Heart right ventricle (tissue), 16 donors: ENCODE data around the gene RCL1. TPM values are rescaled to one million over a fixed set of nuclear protein-coding genes. Genes with fewer than 3 reads are reported as not detected.

Experiments
- ATAC-seq, 8 donors: fragments of 200-7000 bp; cut with Tn5 transposase; one replicate each; pipeline ENCODE4 v1.9.1; 2020; ENCODE audit warnings: mild to moderate bottlenecking in 8 of 8, moderate library complexity in 8 of 8, moderate number of reproducible peaks in 1 of 8
- DNase-seq, 2 donors: peaks; one replicate each; pipeline ENCODE4 v3.0.0-alpha.2; 2020
- H3K27ac ChIP-seq, 10 donors: fragments of 200-600 bp; sonication (generic) in 2 of 10; one replicate each; pipeline versions ENCODE4 v1.5.0 to v1.8.0; 2020 to 2022; ENCODE audit warnings: mild to moderate bottlenecking in 3 of 10
- H3K27me3 ChIP-seq, 7 donors: fragments of 200-600 bp; one replicate each; pipeline ENCODE4 v1.8.0; 2021 to 2022; ENCODE audit warnings: mild to moderate bottlenecking in 2 of 7
- H3K36me3 ChIP-seq, 9 donors: fragments of 200-600 bp; sonication (generic) in 1 of 9; one replicate each; pipeline versions ENCODE4 v1.5.0 to v1.8.0; 2020 to 2022; ENCODE audit warnings: mild to moderate bottlenecking in 2 of 9
- H3K4me1 ChIP-seq, 9 donors: fragments of 200-600 bp; sonication (generic) in 1 of 9; one replicate each; pipeline versions ENCODE4 v1.5.0 to v1.8.0; 2020 to 2022; ENCODE audit warnings: mild to moderate bottlenecking in 4 of 9
- H3K4me3 ChIP-seq, 10 donors: fragments of 200-600 bp; sonication (generic) in 2 of 10; one replicate each; pipeline versions ENCODE4 v1.5.0 to v1.8.0; 2020 to 2022; ENCODE audit warnings: mild to moderate bottlenecking in 7 of 10, moderate library complexity in 2 of 10
- H3K9me3 ChIP-seq, 11 donors: fragments of 200-600 bp in 10 of 11; sonication (generic) in 2 of 11; one replicate each; pipeline versions ENCODE4 v1.5.0 to v1.8.0; 2013 to 2022; ENCODE audit warnings: mild to moderate bottlenecking in 2 of 11, control low read depth in 1 of 11, moderate library complexity in 1 of 11
- CTCF ChIP-seq, 9 donors: fragments of 200-600 bp; sonication (generic) in 2 of 9; IDR thresholded peaks; one replicate each; pipeline versions ENCODE4 v1.5.0 to v1.8.0; 2021 to 2022; ENCODE audit warnings: antibody characterized with exemption in 9 of 9, mild to moderate bottlenecking in 5 of 9, moderate library complexity in 1 of 9
- WGBS, 2 donors: extraction: QIAGEN DNeasy Blood & Tissue Kit; methylation state at CpG; one replicate each; pipeline ENCODE4 v1.1.7; 2013; ENCODE audit warnings: inconsistent platforms in 1 of 2; 5-methylcytosine and 5-hydroxymethylcytosine counted together
- intact Hi-C, 10 donors: fragments of 100-400 bp; cut with DNase I; formaldehyde crosslinking; loops; one replicate each; pipeline versions ENCODE4 v1.11.1 to v1.14.2; 2022
- polyA plus RNA-seq, 2 donors: library from polyadenylated mRNA; stranded (reverse); fragments of 200-250 nt; gene quantifications; one replicate each; pipeline ENCODE4 v1.2.3, GENCODE V29; 2013
- total RNA-seq, 10 donors: library from RNA; stranded (reverse); fragmentation: NEBNext Ultra II Directional in 3 of 10; extraction: Animal tissue kit (Norgen Biotek cat#: 25700) in 3 of 10; gene quantifications; one replicate each; pipeline versions ENCODE4 v1.2.1 to v1.2.4, GENCODE V29; 2021 to 2023
- donor health status: Arrhythmogenic right ventricular cardiomyopathy.
- donor health status: ischemic (EF 13 %, LVEDD 7.1; RV severe dilation, severe dysfunction).
- donor health status: healthy with polysubstance abuse.
- donor health status: DM: no; HTN: yes; CAD: no.
- donor health status: DM: no; HTN: no; CAD: no.
- donor health status: ischemic (EF 25% LVEDD 6.9; RV normal size, moderate dysfunction).
- donor health status: ischemic (EF 25% LVEDD 5.7; RV mildly dilated, moderate dysfunction).
- donor health status: healthy.
- donor health status: DM: yes; HTN: yes; CAD: no.
- donor health status: Ischemic cardiomyopathy.
- donor health status: ischemic (EF 35%, LVEDD 5.7; RV mildly dilated, moderate dysfunction).
- donor health status: nonischemic (EF 11% LVEDD 7.7; RV severe dilation, severe dysfunction).
- donor health status: DM: yes; HTN: yes; CAD: no.
- donor health status: PGD.
- donor health status: ischemic (EF 29% LVEDD 5.4; RV normal size, mild dysfunction).
- donor health status: nonischemic (EF 23%, LVEDD 6.1; RV moderate dilation, normal function).

Gene RCL1
- total and polyA plus RNA-seq, 12 donors: 4.8 to 9.9 (median 6.8) TPM

GRCh38 chr9:4837261-4838188 lies 44.8 kb downstream of the RCL1 start:
- Histone ChIP-seq H3K27ac (peak overlapping the region in 2 of 10 donors; percentile 33 to 37), H3K27me3 (no peaks in the 10 kb centered on the region), H3K9me3 (no peaks in the 10 kb centered on the region), H3K4me3 (no peak overlapping the region), H3K36me3 (peaks cover 0 to 49% (median 23%) of the 10 kb centered on the region in 9 donors), H3K4me1 (peaks cover 0 to 44% (median 7%) of the 10 kb centered on the region in 9 donors)
- intact Hi-C loops: no loop called here
- ATAC-seq: peak in 3 of 8 donors; percentile 12 to 34 (median 23)
- no peak for DNase-seq
- WGBS, 2 donors: 75 to 79% methylated on average over 6 of the region's 6 CpGs
- no peak for TF ChIP-seq CTCF (IDR thresholded peaks at IDR 0.05)

DNA sequence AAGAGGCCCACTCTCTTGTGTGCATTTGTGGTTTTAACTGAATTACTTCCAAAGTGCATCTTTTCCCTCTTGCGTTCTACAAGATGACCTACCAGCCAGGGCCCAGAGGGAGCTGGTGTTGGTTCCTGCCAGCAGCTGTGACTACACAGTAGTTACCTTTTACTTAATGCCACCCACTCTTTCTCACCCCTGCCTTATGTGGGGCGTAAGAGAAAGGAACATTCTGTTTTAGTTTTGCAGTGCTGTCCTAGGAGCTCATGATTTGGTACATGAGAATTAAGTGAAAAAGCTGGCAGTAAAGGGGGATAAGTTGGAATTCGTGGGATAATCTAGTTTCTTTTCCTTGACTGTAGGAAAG lies 45.4 kb downstream of the RCL1 start:
- peaks cover 0 to 39% (median 7%) of the 10 kb centered on the region in 9 donors for H3K4me1 ChIP-seq
- H3K27ac ChIP-seq: no peak overlapping the region
- intact Hi-C loops: no loop called here
- H3K9me3 ChIP-seq: no peaks in the 10 kb centered on the region
- no peak for TF ChIP-seq CTCF (IDR thresholded peaks at IDR 0.05)
- ATAC-seq: peak in 1 of 8 donors; percentile 47
- DNase-seq: no peak
- no peak overlapping the region for H3K4me3 ChIP-seq
- H3K27me3 ChIP-seq: no peaks in the 10 kb centered on the region
- WGBS, 2 donors: 55 to 75% methylated on average over 3 of the region's 3 CpGs
- peaks cover 0 to 48% (median 19%) of the 10 kb centered on the region in 9 donors for H3K36me3 ChIP-seq

- Histone ChIP-seq H3K36me3 (peaks cover 0 to 41% (median 9%) of the 10 kb centered on the region in 9 donors), H3K27me3 (no peaks in the 10 kb centered on the region), H3K9me3 (no peaks in the 10 kb centered on the region), H3K27ac (no peak overlapping the region), H3K4me3 (no peak overlapping the region), H3K4me1 (peaks cover 0 to 25% (median 7%) of the 10 kb centered on the region in 9 donors)
- no peak for TF ChIP-seq CTCF (IDR thresholded peaks at IDR 0.05)
- no peak for ATAC-seq
- DNase-seq: no peak
- intact Hi-C loops: no loop called here
- 91 to 98% methylated on average over 1 of the region's 1 CpG for WGBS, 2 donors
Measured at GRCh38 chr9:4839470-4839912, 46.7 kb downstream of the RCL1 start.

- WGBS, 2 donors: 95 to 98% methylated on average over 4 of the region's 4 CpGs
- Histone ChIP-seq H3K4me1 (peaks cover 0 to 20% (median 7%) of the 10 kb centered on the region in 9 donors), H3K27ac (no peak overlapping the region), H3K36me3 (peaks cover 0 to 42% (median 7%) of the 10 kb centered on the region in 9 donors), H3K4me3 (no peak overlapping the region), H3K9me3 (no peaks in the 10 kb centered on the region), H3K27me3 (no peaks in the 10 kb centered on the region)
- DNase-seq (no peak), ATAC-seq (no peak)
- no peak for TF ChIP-seq CTCF (IDR thresholded peaks at IDR 0.05)
- intact Hi-C loops: loop anchor here in 1 of 10 donors (10.0 kb wide), 1 partner anchor 145 kb away; the partner anchor contains the start of gene JAK2
Measured at GRCh38 chr9:4840018-4840417, 47.3 kb downstream of the RCL1 start.
